ENCODE data around the gene SLC36A4.

SLC36A4 gene

DNA sequence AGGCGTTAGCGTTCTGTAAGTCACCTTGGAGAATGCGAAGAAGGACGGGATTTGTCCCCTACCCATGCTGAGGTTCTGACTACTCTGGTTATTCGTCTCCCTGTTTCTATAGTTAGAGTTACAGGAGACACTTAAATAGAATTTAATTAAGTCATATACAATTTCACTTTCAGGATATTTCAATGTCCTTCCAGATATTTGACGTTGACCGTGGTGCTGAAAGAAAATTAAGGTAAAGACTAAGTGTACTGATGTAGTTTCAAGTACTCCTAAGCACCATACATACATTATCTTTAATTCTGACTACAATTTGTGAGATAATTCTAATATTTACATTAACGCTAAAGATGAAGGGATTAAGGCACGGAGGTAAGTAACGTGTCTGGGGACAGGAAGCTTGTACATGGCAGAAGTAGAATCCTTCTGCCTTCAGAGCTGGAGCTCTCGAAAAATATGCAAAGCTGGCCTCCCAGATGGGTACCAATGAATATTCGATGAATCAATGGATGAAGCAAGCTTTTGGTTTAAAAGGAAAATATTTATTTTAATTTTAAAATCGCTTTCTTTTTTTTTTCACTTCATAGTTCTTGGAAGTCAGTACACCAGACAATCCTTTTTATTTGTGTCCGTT, 539 bp upstream of the SLC36A4 start:
- peak overlapping the region; percentile 78 for H3K4me3 ChIP-seq (replicated peaks; ENCODE audit: low read depth, low read length)
- TF ChIP-seq, protein P1, sequence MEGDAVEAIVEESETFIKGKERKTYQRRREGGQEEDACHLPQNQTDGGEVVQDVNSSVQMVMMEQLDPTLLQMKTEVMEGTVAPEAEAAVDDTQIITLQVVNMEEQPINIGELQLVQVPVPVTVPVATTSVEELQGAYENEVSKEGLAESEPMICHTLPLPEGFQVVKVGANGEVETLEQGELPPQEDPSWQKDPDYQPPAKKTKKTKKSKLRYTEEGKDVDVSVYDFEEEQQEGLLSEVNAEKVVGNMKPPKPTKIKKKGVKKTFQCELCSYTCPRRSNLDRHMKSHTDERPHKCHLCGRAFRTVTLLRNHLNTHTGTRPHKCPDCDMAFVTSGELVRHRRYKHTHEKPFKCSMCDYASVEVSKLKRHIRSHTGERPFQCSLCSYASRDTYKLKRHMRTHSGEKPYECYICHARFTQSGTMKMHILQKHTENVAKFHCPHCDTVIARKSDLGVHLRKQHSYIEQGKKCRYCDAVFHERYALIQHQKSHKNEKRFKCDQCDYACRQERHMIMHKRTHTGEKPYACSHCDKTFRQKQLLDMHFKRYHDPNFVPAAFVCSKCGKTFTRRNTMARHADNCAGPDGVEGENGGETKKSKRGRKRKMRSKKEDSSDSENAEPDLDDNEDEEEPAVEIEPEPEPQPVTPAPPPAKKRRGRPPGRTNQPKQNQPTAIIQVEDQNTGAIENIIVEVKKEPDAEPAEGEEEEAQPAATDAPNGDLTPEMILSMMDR (IDR thresholded peaks at IDR 0.05; ENCODE audit: low read depth, low read length, missing control alignments) = no peak
- no peak for DNase-seq (ENCODE audit: extremely low read depth, low read depth)

DNA sequence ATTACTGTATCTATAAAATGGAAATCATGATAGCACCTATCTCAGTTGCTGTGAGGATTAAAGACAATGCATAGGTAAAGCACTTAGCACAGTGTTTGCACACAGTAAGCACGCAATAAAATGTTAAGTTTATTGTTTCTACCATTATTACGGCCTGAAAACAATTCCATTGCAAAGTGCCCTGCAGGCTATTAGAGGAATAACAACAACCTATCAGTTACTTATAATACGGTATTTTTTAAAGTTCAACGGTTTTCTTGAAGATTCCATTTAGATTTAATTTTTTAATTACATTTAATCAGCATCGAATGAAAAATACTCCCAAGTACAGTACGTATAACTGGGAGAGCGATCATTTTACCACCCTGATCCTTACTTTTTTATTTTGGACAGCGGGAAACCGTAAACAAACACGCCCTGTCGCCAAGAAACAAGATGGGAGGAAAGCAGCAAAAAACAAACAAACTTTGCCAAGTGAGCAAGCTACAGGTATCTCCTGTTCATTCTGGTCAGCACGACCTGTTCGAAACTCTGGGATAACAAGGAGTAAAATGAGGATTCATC, 893 bp downstream of the SLC36A4 start:
- TF ChIP-seq, protein P1 (IDR thresholded peaks at IDR 0.05; ENCODE audit: low read depth, low read length, missing control alignments) = peak; percentile 32
- peak; percentile 2 for DNase-seq (ENCODE audit: extremely low read depth, low read depth)

DNA sequence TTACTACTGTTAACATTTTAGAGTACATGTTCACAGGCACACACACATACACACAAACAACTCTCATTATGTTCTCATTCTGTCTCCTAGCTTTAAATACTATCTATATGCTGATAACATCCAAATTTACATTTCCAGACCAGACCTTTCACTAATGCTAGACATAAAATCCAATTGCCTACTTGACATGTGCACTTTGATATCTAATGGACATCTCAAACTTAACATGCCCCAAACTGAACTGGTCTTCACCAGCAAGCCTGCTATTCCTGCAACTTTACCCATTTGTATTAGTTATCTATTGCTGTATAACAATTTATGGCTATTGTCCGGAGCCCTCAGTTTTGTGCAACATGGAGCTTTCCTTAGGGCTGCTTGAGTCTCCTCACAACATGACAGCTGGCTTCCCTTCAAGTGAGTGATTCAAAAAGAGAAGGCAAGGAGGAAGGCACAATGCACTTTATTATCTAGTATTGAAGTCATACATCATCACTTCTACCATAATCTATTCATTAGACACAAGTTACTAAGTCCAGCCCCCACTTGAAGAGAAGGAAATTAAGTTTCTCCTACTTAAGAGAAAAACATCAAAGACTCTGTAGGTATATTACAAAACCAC, 3.0 kb downstream of the SLC36A4 start:
- H3K4me3 ChIP-seq (replicated peaks; ENCODE audit: low read depth, low read length) = no peak overlapping the region
- TF ChIP-seq, protein P1 (IDR thresholded peaks at IDR 0.05; ENCODE audit: low read depth, low read length, missing control alignments) = no peak
- no peak for DNase-seq (ENCODE audit: extremely low read depth, low read depth)

More for the DNA sequence above, 893 bp downstream of the SLC36A4 start:
- peak overlapping the region; percentile 78 for H3K4me3 ChIP-seq (replicated peaks; ENCODE audit: low read depth, low read length)

DNA sequence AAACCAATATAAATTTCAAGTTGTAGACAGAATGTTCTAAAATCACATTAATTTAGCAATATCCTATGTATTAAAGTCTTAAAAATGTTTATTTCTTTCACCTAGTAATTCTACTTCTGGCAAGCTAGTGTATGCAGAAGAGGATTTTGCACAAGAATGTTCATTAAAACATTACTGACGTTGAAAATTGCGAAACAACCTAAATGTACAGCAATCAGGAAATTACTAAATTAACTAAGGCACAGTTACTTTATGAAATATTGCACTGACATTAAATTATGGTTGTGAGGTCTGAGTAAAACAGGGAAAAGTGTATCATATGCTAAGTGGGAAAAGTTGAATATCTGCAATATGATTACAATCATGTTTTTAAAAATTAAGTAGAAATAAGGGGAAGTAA, 4.1 kb downstream of the SLC36A4 start:
- no peak overlapping the region for H3K4me3 ChIP-seq (replicated peaks; ENCODE audit: low read depth, low read length)
- TF ChIP-seq, protein P1 (IDR thresholded peaks at IDR 0.05; ENCODE audit: low read depth, low read length, missing control alignments) = no peak
- no peak for DNase-seq (ENCODE audit: extremely low read depth, low read depth)

DNA sequence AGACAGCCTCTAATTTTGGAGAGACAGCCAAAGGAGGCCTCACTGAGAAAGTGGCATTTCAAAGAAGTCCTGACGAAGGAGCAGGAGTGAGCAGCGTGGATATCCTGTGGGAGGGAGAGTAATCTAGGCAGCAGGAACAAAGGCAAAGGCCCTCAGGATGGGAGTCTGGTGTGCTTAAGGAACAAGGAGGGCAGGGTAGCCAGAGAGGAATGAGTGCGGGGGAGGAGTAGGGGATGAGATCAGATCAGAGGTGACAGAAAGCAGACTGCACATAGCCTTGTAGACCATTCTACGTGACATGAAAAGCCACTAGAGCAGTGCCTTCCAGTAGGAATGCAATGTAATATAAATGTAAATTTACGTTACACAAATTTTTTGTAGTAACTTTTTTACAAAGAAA, 5.6 kb downstream of the SLC36A4 start:
- H3K4me3 ChIP-seq (replicated peaks; ENCODE audit: low read depth, low read length) = no peak overlapping the region
- DNase-seq (ENCODE audit: extremely low read depth, low read depth) = no peak
- TF ChIP-seq, protein P1 (IDR thresholded peaks at IDR 0.05; ENCODE audit: low read depth, low read length, missing control alignments) = no peak

DNA sequence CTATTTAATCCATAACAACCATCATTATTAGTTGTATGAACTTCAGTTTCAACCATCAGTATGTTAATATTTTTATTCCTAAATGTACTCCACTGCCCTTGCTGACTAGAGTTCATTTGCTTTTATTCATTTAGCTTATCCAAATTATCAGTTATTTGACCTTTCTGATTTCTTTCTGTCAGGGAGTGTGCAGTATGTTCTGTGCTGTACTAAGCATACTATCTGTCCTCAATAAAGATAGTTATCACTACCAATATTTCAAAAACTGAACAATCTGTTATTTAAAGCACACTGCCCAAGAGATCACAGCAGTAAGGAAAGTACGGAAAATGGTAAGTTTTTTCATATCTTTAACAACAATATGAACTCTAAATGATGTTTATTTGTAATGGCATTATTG, 8.3 kb downstream of the SLC36A4 start:
- TF ChIP-seq, protein P1 (IDR thresholded peaks at IDR 0.05; ENCODE audit: low read depth, low read length, missing control alignments) = no peak
- no peak overlapping the region for H3K4me3 ChIP-seq (replicated peaks; ENCODE audit: low read depth, low read length)
- DNase-seq (ENCODE audit: extremely low read depth, low read depth) = no peak
